A673 (cell line): ENCODE results near the gene OSBPL6. TPM values are rescaled to one million over a fixed set of nuclear protein-coding genes. Genes with fewer than 3 reads are reported as not detected.

Source experiments
- BruUV-seq: library from RNA; stranded (reverse); fragments of 400-500 nt; replicated peaks from 2 replicates; lab custom pipeline; 2021; lab: Mats Ljungman, UMichigan
- CTCF ChIA-PET: fragments of 300-600 bp; sonication (Branson Sonifier 250); formaldehyde crosslinking; loops from one replicate; lab custom pipeline; 2022; ENCODE audit warnings: antibody characterized with exemption; lab: Charles Lee
- POLR2A ChIA-PET: fragments of 300-600 bp; sonication (Branson Sonifier 250); formaldehyde crosslinking; loops from one replicate; lab custom pipeline; 2022; ENCODE audit warnings: antibody characterized with exemption; ENCODE audit not compliant: low non-redundant PET; lab: Charles Lee
- DNase-seq: peaks from one replicate; pipeline ENCODE4 v3.0.0-alpha.2; 2015; ENCODE audit warnings: low spot score
- H3K27ac ChIP-seq: fragments of 200-600 bp; sonication (generic); 2 replicates; pipeline ENCODE4 v1.5.1; 2016; ENCODE audit warnings: mixed run types, low read depth, mild to moderate bottlenecking, mixed read lengths, antibody characterized with exemption, low read length; ENCODE audit not compliant: poor library complexity, severe bottlenecking
- H3K27me3 ChIP-seq: fragments of 200-600 bp; sonication (generic); replicated peaks from 2 replicates; pipeline ENCODE4 v1.6.1; 2017; ENCODE audit warnings: mixed run types, low read depth, mild to moderate bottlenecking, mixed read lengths, antibody characterized with exemption, low read length; ENCODE audit not compliant: insufficient read depth, poor library complexity
- H3K36me3 ChIP-seq: fragments of 200-600 bp; sonication (generic); 2 replicates; pipeline ENCODE4 v1.6.1; 2016; ENCODE audit warnings: mixed run types, mild to moderate bottlenecking, mixed read lengths, antibody characterized with exemption, low read length; ENCODE audit not compliant: insufficient read depth, poor library complexity, severe bottlenecking
- H3K4me1 ChIP-seq: fragments of 200-600 bp; sonication (generic); 2 replicates; pipeline ENCODE4 v1.6.1; 2017; ENCODE audit warnings: mixed run types, mild to moderate bottlenecking, mixed read lengths, antibody characterized with exemption, low read length; ENCODE audit not compliant: insufficient read depth, poor library complexity, severe bottlenecking
- H3K4me3 ChIP-seq: fragments of 200-600 bp; sonication (generic); 2 replicates; pipeline ENCODE4 v1.5.1; 2016; ENCODE audit warnings: low read depth, mixed run types, mild to moderate bottlenecking, mixed read lengths, low read length; ENCODE audit not compliant: poor library complexity, severe bottlenecking
- H3K9me3 ChIP-seq: fragments of 200-600 bp; sonication (generic); 2 replicates; pipeline ENCODE4 v1.6.1; 2016; ENCODE audit warnings: mixed run types, low read depth, mild to moderate bottlenecking, mixed read lengths, antibody characterized with exemption, low read length; ENCODE audit not compliant: poor library complexity, severe bottlenecking
- EZH2 ChIP-seq: fragments of 200-600 bp; sonication (generic); IDR thresholded peaks from 2 replicates; pipeline ENCODE4 v1.6.1; 2017; ENCODE audit warnings: borderline replicate concordance, low read depth, mild to moderate bottlenecking, mixed read lengths, antibody characterized with exemption, low read length; ENCODE audit not compliant: poor library complexity, severe bottlenecking
- intact Hi-C: fragments of 100-400 bp; cut with micrococcal nuclease; formaldehyde crosslinking; loops from one replicate; pipeline ENCODE4 v1.10.0; 2022; ENCODE audit not compliant: unreplicated experiment
- total RNA-seq: library from RNA; stranded (reverse); gene quantifications from 2 replicates; pipeline ENCODE4 v1.2.3, GENCODE V29; 2021
- TF ChIP-seq, protein P1 (sequence below): fragments of 300-800, 200-600 bp; sonication (generic); conservative IDR thresholded peaks from 2 replicates; pipeline ENCODE4 v1.5.1; 2017; ENCODE audit warnings: low read depth, mild to moderate bottlenecking, antibody characterized with exemption, low read length, moderate library complexity, mixed read lengths

The OSBPL6 gene
- total RNA-seq, 1 experiment from 2014 or later, result 19.3 TPM

- intact Hi-C loops, result no loop called here
- H3K4me3 ChIP-seq, result no peak overlapping the region
- BruUV-seq, result no TSS peak
Measured at GRCh38 chr2:178403671-178404306, 209.5 kb downstream of the OSBPL6 start.

DNA sequence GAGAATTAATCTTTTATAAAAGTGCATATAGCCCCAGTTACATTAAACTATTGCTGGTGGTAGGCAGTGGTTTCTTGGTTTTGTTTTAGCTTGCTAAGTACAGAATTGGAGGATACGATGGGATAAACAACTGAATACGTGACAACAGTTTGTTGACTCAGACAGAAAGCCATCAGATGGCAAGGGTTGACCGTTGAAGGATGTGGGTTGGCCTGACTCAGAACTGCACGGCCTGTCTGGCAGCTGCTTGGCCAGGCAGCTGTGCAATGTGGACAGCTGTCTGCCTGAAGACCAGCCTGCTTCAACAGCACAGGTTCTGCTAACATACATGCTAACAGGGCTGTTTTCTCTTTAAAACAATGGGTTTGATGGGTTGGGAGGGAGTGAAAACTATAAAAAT lies 210.1 kb downstream of the OSBPL6 start:
- Histone ChIP-seq H3K4me1 (no peaks in the 10 kb centered on the region), H3K36me3 (no peaks in the 10 kb centered on the region), H3K27me3 (no peaks in the 10 kb centered on the region), H3K9me3 (no peaks in the 10 kb centered on the region), H3K27ac (no peak overlapping the region), H3K4me3 (no peak overlapping the region)
- BruUV-seq, result no TSS peak
- POLR2A ChIA-PET, result no interaction called here
- no peak for DNase-seq
- intact Hi-C loops, result no loop called here
- TF ChIP-seq EZH2, result no peak
- TF ChIP-seq, protein P1, sequence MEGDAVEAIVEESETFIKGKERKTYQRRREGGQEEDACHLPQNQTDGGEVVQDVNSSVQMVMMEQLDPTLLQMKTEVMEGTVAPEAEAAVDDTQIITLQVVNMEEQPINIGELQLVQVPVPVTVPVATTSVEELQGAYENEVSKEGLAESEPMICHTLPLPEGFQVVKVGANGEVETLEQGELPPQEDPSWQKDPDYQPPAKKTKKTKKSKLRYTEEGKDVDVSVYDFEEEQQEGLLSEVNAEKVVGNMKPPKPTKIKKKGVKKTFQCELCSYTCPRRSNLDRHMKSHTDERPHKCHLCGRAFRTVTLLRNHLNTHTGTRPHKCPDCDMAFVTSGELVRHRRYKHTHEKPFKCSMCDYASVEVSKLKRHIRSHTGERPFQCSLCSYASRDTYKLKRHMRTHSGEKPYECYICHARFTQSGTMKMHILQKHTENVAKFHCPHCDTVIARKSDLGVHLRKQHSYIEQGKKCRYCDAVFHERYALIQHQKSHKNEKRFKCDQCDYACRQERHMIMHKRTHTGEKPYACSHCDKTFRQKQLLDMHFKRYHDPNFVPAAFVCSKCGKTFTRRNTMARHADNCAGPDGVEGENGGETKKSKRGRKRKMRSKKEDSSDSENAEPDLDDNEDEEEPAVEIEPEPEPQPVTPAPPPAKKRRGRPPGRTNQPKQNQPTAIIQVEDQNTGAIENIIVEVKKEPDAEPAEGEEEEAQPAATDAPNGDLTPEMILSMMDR, result no peak
- CTCF ChIA-PET, result interaction anchor here (2.0 kb wide), 1 partner anchor 10 kb away, joined by 6 read pairs; no protein-coding TSS in a partner anchor

More at GRCh38 chr2:178403671-178404306, 209.5 kb downstream of the OSBPL6 start:
- no peak for DNase-seq
- Histone ChIP-seq H3K27ac (no peak overlapping the region), H3K9me3 (no peaks in the 10 kb centered on the region), H3K36me3 (no peaks in the 10 kb centered on the region), H3K4me1 (no peaks in the 10 kb centered on the region), H3K27me3 (no peaks in the 10 kb centered on the region)
- CTCF ChIA-PET, result interaction anchor here (2.0 kb wide), 1 partner anchor 10 kb away, joined by 6 read pairs; no protein-coding TSS in a partner anchor
- POLR2A ChIA-PET, result no interaction called here
- no peak for TF ChIP-seq EZH2
- TF ChIP-seq, protein P1, result no peak

GRCh38 chr2:178409261-178409660 lies 214.9 kb downstream of the OSBPL6 start:
- no peak for TF ChIP-seq EZH2
- TF ChIP-seq, protein P1, result no peak
- intact Hi-C loops, result no loop called here
- H3K36me3 ChIP-seq, result no peaks in the 10 kb centered on the region
- H3K27ac ChIP-seq, result no peak overlapping the region
- no TSS peak for BruUV-seq
- H3K9me3 ChIP-seq, result no peaks in the 10 kb centered on the region
- ChIA-PET CTCF (no interaction called here), POLR2A (no interaction called here)
- no peak overlapping the region for H3K4me3 ChIP-seq
- DNase-seq, result no peak
- H3K4me1 ChIP-seq, result no peaks in the 10 kb centered on the region
- no peaks in the 10 kb centered on the region for H3K27me3 ChIP-seq
